ENCODE results near the gene SYTL2.

DNA sequence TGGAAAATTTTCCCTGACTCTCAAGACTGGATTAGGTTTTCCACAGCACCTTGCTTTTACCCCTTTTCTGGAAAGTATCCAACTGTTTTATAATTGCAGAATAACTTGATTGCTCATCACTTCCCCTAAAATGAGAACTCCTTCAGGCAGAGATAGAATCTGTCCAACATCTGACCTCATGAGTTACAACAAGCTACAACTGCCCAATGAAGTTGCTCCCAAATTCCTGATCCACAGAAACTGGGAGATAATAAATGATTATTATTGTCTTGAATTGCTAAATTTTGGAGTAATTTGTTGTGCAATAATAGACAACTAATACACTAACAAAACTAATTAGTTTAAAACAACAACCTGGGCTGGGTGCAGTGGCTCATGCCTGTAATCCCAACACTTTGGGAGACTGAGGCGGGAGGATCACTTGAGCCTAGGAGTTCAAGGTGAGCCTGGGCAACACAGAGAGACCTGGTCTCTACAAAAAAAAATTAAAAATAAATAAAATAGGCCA is 34.2 kb upstream of the SYTL2 start:
- TF ChIP-seq FOXP2 (optimal IDR thresholded peaks at IDR 0.05; ENCODE audit: control extremely low read depth, extremely low read length, insufficient read depth) (no peak), POLR2AphosphoS5 (IDR thresholded peaks at IDR 0.05; ENCODE audit: borderline replicate concordance, low read depth, low read length) (no peak)
